Activated B cell treated with CpG ODN at 0.5 μM for 24 hours (primary cell): ENCODE measurements around the gene SATB1. TPM values are rescaled to one million over a fixed set of nuclear protein-coding genes. Genes with fewer than 3 reads are reported as not detected.

ENCODE experiments used
- ATAC-seq: fragments of 200-7000 bp; cut with Tn5 transposase; one replicate; pipeline ENCODE4 v1.10.0; 2021; ENCODE audit warnings: low read depth, mild to moderate bottlenecking, moderate library complexity
- CTCF ChIA-PET: fragments of 350-600 bp; sonication (Branson Sonifier 250); formaldehyde crosslinking; loops from one replicate; lab custom pipeline; 2021; ENCODE audit warnings: antibody characterized with exemption; lab: Charles Lee
- POLR2A ChIA-PET: fragments of 350-600 bp; sonication (Branson Sonifier 250); formaldehyde crosslinking; loops from one replicate; lab custom pipeline; 2021; ENCODE audit warnings: antibody characterized with exemption; lab: Charles Lee
- DNase-seq: peaks from one replicate; pipeline ENCODE4 v3.0.0; 2022
- H3K27ac Mint-ChIP-seq: one replicate; pipeline ENCODE4 v1.8.0; 2020; ENCODE audit warnings: mixed read lengths
- H3K27me3 Mint-ChIP-seq: one replicate; pipeline ENCODE4 v1.8.0; 2021; ENCODE audit warnings: mixed read lengths
- H3K36me3 Mint-ChIP-seq: one replicate; pipeline ENCODE4 v1.8.0; 2021; ENCODE audit warnings: low read depth, mixed read lengths
- H3K4me1 Mint-ChIP-seq: one replicate; pipeline ENCODE4 v1.8.0; 2021; ENCODE audit warnings: mixed read lengths
- H3K4me3 Mint-ChIP-seq: one replicate; pipeline ENCODE4 v1.8.0; 2020; ENCODE audit warnings: mild to moderate bottlenecking, mixed read lengths
- H3K9me3 Mint-ChIP-seq: one replicate; pipeline ENCODE4 v1.8.0; 2020; ENCODE audit warnings: mixed read lengths
- intact Hi-C: fragments of 100-400 bp; cut with micrococcal nuclease; formaldehyde crosslinking; loops from one replicate; pipeline ENCODE4 v1.15.1; 2024
- total RNA-seq: library from RNA; stranded (reverse); gene quantifications from 2 replicates; pipeline ENCODE4 v1.2.3, GENCODE V29; 2022
- TF ChIP-seq, protein P1 (sequence below): fragments of 200-600 bp; IDR thresholded peaks from one replicate; pipeline ENCODE4 v1.8.0; 2022; ENCODE audit warnings: antibody characterized with exemption, mild to moderate bottlenecking

SATB1 gene
- total RNA-seq, 1 donor from 2014 or later = 30.8 TPM

DNA sequence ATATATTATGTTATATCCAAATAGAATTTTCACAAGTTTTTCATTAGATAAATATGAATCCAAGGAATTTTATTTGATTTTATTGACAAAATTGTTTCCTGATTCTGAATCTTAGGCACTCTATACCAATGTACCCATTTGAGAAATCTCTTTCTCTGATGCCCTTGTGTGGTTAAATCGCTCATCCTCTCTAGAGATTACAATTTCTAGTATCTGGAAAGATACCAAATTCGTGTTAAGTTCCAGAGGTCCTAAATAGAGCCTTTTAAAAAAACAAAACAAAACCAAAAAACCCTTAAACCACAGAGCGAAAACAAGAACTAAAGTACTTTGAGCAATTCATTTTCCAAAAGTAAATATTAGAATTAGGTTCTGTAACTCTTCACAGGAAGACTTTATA lies 20.0 kb downstream of the SATB1 start:
- peaks cover 7% of the 10 kb centered on the region for H3K4me1 Mint-ChIP-seq
- TF ChIP-seq, protein P1, sequence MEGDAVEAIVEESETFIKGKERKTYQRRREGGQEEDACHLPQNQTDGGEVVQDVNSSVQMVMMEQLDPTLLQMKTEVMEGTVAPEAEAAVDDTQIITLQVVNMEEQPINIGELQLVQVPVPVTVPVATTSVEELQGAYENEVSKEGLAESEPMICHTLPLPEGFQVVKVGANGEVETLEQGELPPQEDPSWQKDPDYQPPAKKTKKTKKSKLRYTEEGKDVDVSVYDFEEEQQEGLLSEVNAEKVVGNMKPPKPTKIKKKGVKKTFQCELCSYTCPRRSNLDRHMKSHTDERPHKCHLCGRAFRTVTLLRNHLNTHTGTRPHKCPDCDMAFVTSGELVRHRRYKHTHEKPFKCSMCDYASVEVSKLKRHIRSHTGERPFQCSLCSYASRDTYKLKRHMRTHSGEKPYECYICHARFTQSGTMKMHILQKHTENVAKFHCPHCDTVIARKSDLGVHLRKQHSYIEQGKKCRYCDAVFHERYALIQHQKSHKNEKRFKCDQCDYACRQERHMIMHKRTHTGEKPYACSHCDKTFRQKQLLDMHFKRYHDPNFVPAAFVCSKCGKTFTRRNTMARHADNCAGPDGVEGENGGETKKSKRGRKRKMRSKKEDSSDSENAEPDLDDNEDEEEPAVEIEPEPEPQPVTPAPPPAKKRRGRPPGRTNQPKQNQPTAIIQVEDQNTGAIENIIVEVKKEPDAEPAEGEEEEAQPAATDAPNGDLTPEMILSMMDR = no peak
- no peak for DNase-seq
- H3K36me3 Mint-ChIP-seq = peaks cover 20% of the 10 kb centered on the region
- no peak for ATAC-seq
- CTCF ChIA-PET = no interaction called here
- H3K27ac Mint-ChIP-seq = no peak overlapping the region
- POLR2A ChIA-PET = no interaction called here
- intact Hi-C loops = no loop called here
- no peaks in the 10 kb centered on the region for H3K9me3 Mint-ChIP-seq
- no peak overlapping the region for H3K4me3 Mint-ChIP-seq
- H3K27me3 Mint-ChIP-seq = no peaks in the 10 kb centered on the region

DNA sequence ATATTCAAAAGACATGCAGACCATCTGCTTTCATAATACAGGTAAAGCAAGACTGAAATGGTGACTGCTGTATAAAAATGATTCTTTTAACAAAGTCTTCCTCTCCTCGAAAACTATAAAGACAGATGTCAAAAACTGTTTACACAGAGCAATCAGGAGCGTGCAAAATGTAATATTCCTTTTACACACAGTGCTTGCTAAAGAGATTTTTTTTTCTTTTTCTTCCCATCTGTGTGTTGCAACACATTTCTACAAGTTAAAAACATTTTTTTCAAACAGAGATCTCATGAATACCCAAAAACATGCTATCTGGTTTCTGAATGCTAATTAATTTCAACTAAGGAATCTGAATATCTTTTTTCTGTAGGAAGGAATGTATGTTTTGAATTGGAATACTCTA lies 22.1 kb downstream of the SATB1 start:
- POLR2A ChIA-PET = no interaction called here
- ATAC-seq (no peak), DNase-seq (no peak)
- H3K9me3 Mint-ChIP-seq = no peaks in the 10 kb centered on the region
- CTCF ChIA-PET = interaction anchor here (2.1 kb wide), 1 partner anchor 14 kb away, joined by 9 read pairs; no protein-coding TSS in a partner anchor
- no peak overlapping the region for H3K27ac Mint-ChIP-seq
- TF ChIP-seq, protein P1 = no peak
- H3K4me3 Mint-ChIP-seq = no peak overlapping the region
- intact Hi-C loops = no loop called here
- H3K27me3 Mint-ChIP-seq = no peaks in the 10 kb centered on the region
- H3K4me1 Mint-ChIP-seq = peaks cover 7% of the 10 kb centered on the region
- H3K36me3 Mint-ChIP-seq = peaks cover 15% of the 10 kb centered on the region

DNA sequence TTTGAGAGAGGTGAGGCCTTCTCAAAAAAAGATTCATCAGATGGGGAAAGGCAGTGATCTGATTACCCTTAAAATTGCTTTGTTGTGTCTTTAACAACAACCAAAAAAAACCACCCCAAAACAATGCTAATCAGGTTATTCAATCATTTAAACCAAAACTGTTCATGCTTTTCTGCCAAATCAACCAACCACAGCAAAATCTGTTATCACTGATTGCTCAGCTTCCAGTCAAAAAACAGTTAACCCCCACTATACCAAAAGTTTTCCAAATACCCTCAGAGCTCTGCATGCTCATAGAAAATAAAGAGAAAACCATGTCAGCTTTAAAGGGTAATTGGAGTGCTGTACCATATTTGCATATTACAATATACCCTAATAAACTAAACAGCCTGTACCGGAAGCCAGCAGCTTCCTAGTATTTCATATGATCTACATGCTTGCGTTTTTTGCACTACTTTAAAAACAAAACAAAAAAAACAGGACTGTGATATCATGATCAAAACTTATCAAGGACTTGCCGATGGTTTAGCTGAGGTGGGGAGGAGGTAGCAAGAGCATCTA lies 22.8 kb downstream of the SATB1 start:
- Mint-ChIP-seq H3K27ac (peak overlapping the region; percentile 36), H3K36me3 (peaks cover 14% of the 10 kb centered on the region)
- CTCF ChIA-PET = interaction anchor here (2.1 kb wide), 1 partner anchor 13 kb away, joined by 9 read pairs; no protein-coding TSS in a partner anchor

DNA sequence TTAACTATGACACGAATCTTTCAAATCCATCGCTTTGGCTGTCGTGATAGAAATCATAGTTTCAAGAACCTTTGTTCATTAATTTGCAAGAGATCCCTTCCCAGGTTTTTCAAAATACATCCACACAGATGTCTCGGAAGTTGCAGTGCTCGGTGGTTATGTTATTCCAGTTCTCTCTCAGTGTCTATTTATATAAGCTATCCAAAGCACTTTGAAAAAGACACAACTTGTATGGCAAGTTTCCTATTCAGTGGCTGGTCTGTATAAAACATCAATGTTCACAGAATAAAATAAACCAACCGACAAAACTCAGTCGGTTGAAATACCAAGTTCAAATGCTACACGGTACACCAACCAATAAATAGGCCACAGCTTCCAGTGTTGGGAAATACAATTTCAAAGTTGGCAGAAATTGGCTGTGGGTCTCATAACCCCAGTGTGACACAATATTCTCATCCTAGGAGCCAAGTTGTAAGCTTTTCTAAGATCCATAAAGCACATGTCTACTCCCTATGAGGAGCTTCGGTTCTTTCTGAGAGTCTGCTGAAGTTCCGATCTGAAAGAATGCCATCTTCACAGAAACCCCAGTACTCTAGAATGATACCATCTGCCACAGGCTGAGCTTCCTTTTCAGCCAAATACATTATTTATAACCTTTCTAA lies 23.7 kb downstream of the SATB1 start:
- Mint-ChIP-seq H3K27ac (no peak overlapping the region), H3K4me1 (peaks cover 7% of the 10 kb centered on the region), H3K9me3 (no peaks in the 10 kb centered on the region), H3K27me3 (no peaks in the 10 kb centered on the region), H3K4me3 (no peak overlapping the region), H3K36me3 (peaks cover 14% of the 10 kb centered on the region)
- intact Hi-C loops = no loop called here
- ATAC-seq (no peak), DNase-seq (no peak)
- TF ChIP-seq, protein P1 = no peak
- CTCF ChIA-PET = interaction anchor here (2.1 kb wide), 1 partner anchor 12 kb away, joined by 9 read pairs; no protein-coding TSS in a partner anchor
- POLR2A ChIA-PET = no interaction called here

More for the DNA sequence above, 22.8 kb downstream of the SATB1 start:
- DNase-seq = no peak
- POLR2A ChIA-PET = no interaction called here
- ATAC-seq = no peak
- no peaks in the 10 kb centered on the region for H3K27me3 Mint-ChIP-seq
- no peaks in the 10 kb centered on the region for H3K9me3 Mint-ChIP-seq
- peaks cover 7% of the 10 kb centered on the region for H3K4me1 Mint-ChIP-seq
- TF ChIP-seq, protein P1 = no peak
- no peak overlapping the region for H3K4me3 Mint-ChIP-seq
- intact Hi-C loops = no loop called here

DNA sequence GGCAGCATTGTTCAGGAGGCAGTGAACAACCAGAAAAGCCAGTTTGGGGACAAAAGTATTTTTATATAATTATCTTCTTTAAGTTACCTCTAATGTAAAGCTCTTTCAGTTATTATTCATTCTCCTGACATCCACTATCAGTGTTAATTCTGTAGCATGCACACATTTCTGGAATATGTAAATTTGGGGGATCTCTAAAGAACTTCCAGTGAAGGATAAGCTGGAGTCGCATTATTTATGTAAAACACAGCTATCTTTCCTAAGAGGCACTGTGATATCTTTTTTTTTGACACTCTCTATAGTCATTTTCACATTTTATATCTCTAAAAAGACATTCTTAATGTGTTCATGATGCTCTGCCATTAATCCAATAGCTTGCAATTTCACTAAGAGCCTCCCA lies 26.7 kb downstream of the SATB1 start:
- Mint-ChIP-seq H3K27ac (no peak overlapping the region), H3K4me3 (no peak overlapping the region), H3K4me1 (peaks cover 7% of the 10 kb centered on the region), H3K27me3 (no peaks in the 10 kb centered on the region), H3K9me3 (no peaks in the 10 kb centered on the region), H3K36me3 (peaks cover 30% of the 10 kb centered on the region)
- DNase-seq (no peak), ATAC-seq (no peak)
- TF ChIP-seq, protein P1 = no peak
- ChIA-PET POLR2A (no interaction called here), CTCF (interaction anchor here (0.9 to 1.5 kb wide), 3 partner anchors 8 to 753 kb away, joined by 3 to 5 read pairs (median 3); no protein-coding TSS in a partner anchor)
- intact Hi-C loops = no loop called here
